ENCODE measurements around the gene SIGLEC7. TPM values are rescaled to one million over a fixed set of nuclear protein-coding genes. Genes with fewer than 3 reads are reported as not detected.

The SIGLEC7 gene
- total RNA-seq, 1 experiment from 2014 or later = not detected

- no peak for DNase-seq (ENCODE audit: low read depth in 1 of 2, low spot score in 2 of 2)
- no peaks in the 10 kb centered on the region for H3K9me3 ChIP-seq (replicated peaks)
- H3K27me3 ChIP-seq (replicated peaks) = 0 out of 2 replicates have a peak, but pooled peaks cover 2% of the 10 kb centered on the region
- H3K4me1 ChIP-seq (replicated peaks) = no peaks in the 10 kb centered on the region
- no peak overlapping the region for H3K27ac ChIP-seq
- no peak overlapping the region for H3K4me3 ChIP-seq
- H3K36me3 ChIP-seq = no peaks in the 10 kb centered on the region
Observed at GRCh38 chr19:51181377-51181912, 39.3 kb downstream of the SIGLEC7 start.

GRCh38 chr19:51181913-51182419 lies 39.9 kb downstream of the SIGLEC7 start:
- Histone ChIP-seq H3K27me3 (replicated peaks) (0 out of 2 replicates have a peak, but pooled peaks cover 2% of the 10 kb centered on the region), H3K9me3 (replicated peaks) (no peaks in the 10 kb centered on the region), H3K4me1 (replicated peaks) (no peaks in the 10 kb centered on the region), H3K27ac (no peak overlapping the region), H3K4me3 (no peak overlapping the region), H3K36me3 (no peaks in the 10 kb centered on the region)
- no peak for DNase-seq (ENCODE audit: low read depth in 1 of 2, low spot score in 2 of 2)

GRCh38 chr19:51183629-51184028 lies 41.5 kb downstream of the SIGLEC7 start:
- no peak overlapping the region for H3K4me3 ChIP-seq
- no peaks in the 10 kb centered on the region for H3K4me1 ChIP-seq (replicated peaks)
- no peak for DNase-seq (ENCODE audit: low read depth in 1 of 2, low spot score in 2 of 2)
- no peak overlapping the region for H3K27ac ChIP-seq
- H3K27me3 ChIP-seq (replicated peaks) = peaks cover 5% of the 10 kb centered on the region; the same call in 1 of the 2 replicates
- H3K36me3 ChIP-seq = no peaks in the 10 kb centered on the region
- H3K9me3 ChIP-seq (replicated peaks) = no peaks in the 10 kb centered on the region

GRCh38 chr19:51185069-51185867 lies 43.2 kb downstream of the SIGLEC7 start:
- Histone ChIP-seq H3K4me1 (replicated peaks) (no peaks in the 10 kb centered on the region), H3K27ac (no peak overlapping the region), H3K9me3 (replicated peaks) (no peaks in the 10 kb centered on the region), H3K36me3 (no peaks in the 10 kb centered on the region), H3K4me3 (no peak overlapping the region), H3K27me3 (replicated peaks) (peaks cover 7% of the 10 kb centered on the region; the same call in 1 of the 2 replicates)
- no peak for DNase-seq (ENCODE audit: low read depth in 1 of 2, low spot score in 2 of 2)

GRCh38 chr19:51185868-51186215 lies 43.7 kb downstream of the SIGLEC7 start:
- Histone ChIP-seq H3K27ac (no peak overlapping the region), H3K36me3 (no peaks in the 10 kb centered on the region), H3K27me3 (replicated peaks) (peaks cover 7% of the 10 kb centered on the region; the same call in 1 of the 2 replicates), H3K4me3 (no peak overlapping the region), H3K9me3 (replicated peaks) (no peaks in the 10 kb centered on the region), H3K4me1 (replicated peaks) (no peaks in the 10 kb centered on the region)
- DNase-seq (ENCODE audit: low read depth in 1 of 2, low spot score in 2 of 2) = no peak

- H3K27ac ChIP-seq = no peak overlapping the region
- no peak overlapping the region for H3K4me3 ChIP-seq
- no peaks in the 10 kb centered on the region for H3K4me1 ChIP-seq (replicated peaks)
- no peaks in the 10 kb centered on the region for H3K9me3 ChIP-seq (replicated peaks)
- H3K36me3 ChIP-seq = no peaks in the 10 kb centered on the region
- DNase-seq (ENCODE audit: low read depth in 1 of 2, low spot score in 2 of 2) = no peak
- H3K27me3 ChIP-seq (replicated peaks) = peaks cover 7% of the 10 kb centered on the region; the same call in 1 of the 2 replicates
Observed at GRCh38 chr19:51186323-51186722, 44.2 kb downstream of the SIGLEC7 start.

- Histone ChIP-seq H3K27me3 (replicated peaks) (peaks cover 7% of the 10 kb centered on the region; the same call in 1 of the 2 replicates), H3K4me1 (replicated peaks) (no peaks in the 10 kb centered on the region), H3K36me3 (no peaks in the 10 kb centered on the region), H3K27ac (no peak overlapping the region), H3K4me3 (no peak overlapping the region), H3K9me3 (replicated peaks) (no peaks in the 10 kb centered on the region)
- DNase-seq (ENCODE audit: low read depth in 1 of 2, low spot score in 2 of 2) = no peak
Observed at GRCh38 chr19:51187395-51188226, 45.5 kb downstream of the SIGLEC7 start.

- Histone ChIP-seq H3K27ac (no peak overlapping the region), H3K36me3 (no peaks in the 10 kb centered on the region), H3K27me3 (replicated peaks) (peaks cover 7% of the 10 kb centered on the region; the same call in 1 of the 2 replicates), H3K9me3 (replicated peaks) (no peaks in the 10 kb centered on the region), H3K4me1 (replicated peaks) (no peaks in the 10 kb centered on the region), H3K4me3 (no peak overlapping the region)
- DNase-seq (ENCODE audit: low read depth in 1 of 2, low spot score in 2 of 2) = no peak
Observed at GRCh38 chr19:51188227-51188559, 46.1 kb downstream of the SIGLEC7 start.

- Histone ChIP-seq H3K4me3 (no peak overlapping the region), H3K36me3 (no peaks in the 10 kb centered on the region), H3K4me1 (replicated peaks) (peaks cover 9% of the 10 kb centered on the region), H3K27ac (no peak overlapping the region), H3K27me3 (replicated peaks) (peaks cover 7% of the 10 kb centered on the region; the same call in 1 of the 2 replicates), H3K9me3 (replicated peaks) (no peaks in the 10 kb centered on the region)
- DNase-seq (ENCODE audit: low read depth in 1 of 2, low spot score in 2 of 2) = no peak
Observed at GRCh38 chr19:51192689-51193088, 50.6 kb downstream of the SIGLEC7 start.

GRCh38 chr19:51194527-51195315 lies 52.6 kb downstream of the SIGLEC7 start:
- no peak overlapping the region for H3K4me3 ChIP-seq
- peak in 1 of 2 experiments; percentile 14 for DNase-seq (ENCODE audit: low read depth in 1 of 2, low spot score in 2 of 2)
- H3K27me3 ChIP-seq (replicated peaks) = no peaks in the 10 kb centered on the region; the same call in 1 of the 2 replicates
- no peak overlapping the region for H3K27ac ChIP-seq
- peaks cover 9% of the 10 kb centered on the region for H3K4me1 ChIP-seq (replicated peaks)
- H3K36me3 ChIP-seq = no peaks in the 10 kb centered on the region
- no peaks in the 10 kb centered on the region for H3K9me3 ChIP-seq (replicated peaks)

- no peak for DNase-seq (ENCODE audit: low read depth in 1 of 2, low spot score in 2 of 2)
- no peaks in the 10 kb centered on the region for H3K36me3 ChIP-seq
- H3K4me3 ChIP-seq = no peak overlapping the region
- H3K27me3 ChIP-seq (replicated peaks) = no peaks in the 10 kb centered on the region; the same call in 1 of the 2 replicates
- H3K4me1 ChIP-seq (replicated peaks) = peaks cover 9% of the 10 kb centered on the region
- H3K9me3 ChIP-seq (replicated peaks) = no peaks in the 10 kb centered on the region
- no peak overlapping the region for H3K27ac ChIP-seq
Observed at GRCh38 chr19:51195316-51195586, 53.1 kb downstream of the SIGLEC7 start.

- no peak for DNase-seq (ENCODE audit: low read depth in 1 of 2, low spot score in 2 of 2)
- Histone ChIP-seq H3K9me3 (replicated peaks) (no peaks in the 10 kb centered on the region), H3K27me3 (replicated peaks) (no peaks in the 10 kb centered on the region), H3K4me1 (replicated peaks) (peaks cover 9% of the 10 kb centered on the region), H3K4me3 (no peak overlapping the region), H3K27ac (no peak overlapping the region), H3K36me3 (no peaks in the 10 kb centered on the region)
Observed at GRCh38 chr19:51195616-51196015, 53.5 kb downstream of the SIGLEC7 start.

- Histone ChIP-seq H3K27me3 (replicated peaks) (no peaks in the 10 kb centered on the region), H3K36me3 (no peaks in the 10 kb centered on the region), H3K4me3 (no peak overlapping the region), H3K27ac (no peak overlapping the region), H3K4me1 (replicated peaks) (peaks cover 9% of the 10 kb centered on the region), H3K9me3 (replicated peaks) (no peaks in the 10 kb centered on the region)
- DNase-seq (ENCODE audit: low read depth in 1 of 2, low spot score in 2 of 2) = no peak
Observed at GRCh38 chr19:51196181-51196580, 54.1 kb downstream of the SIGLEC7 start.

All from SJSA1 (cell line).